ENCODE results near the gene TGM6.

Gene TGM6

GRCh38 chr20:2380601-2381000, at the start of gene TGM6:
Gene TGM6 (plus strand): TSS chr20:2380901. CDS start chr20:2380969, 68 bp downstream.
- no peak for DNase-seq

- no peak for DNase-seq
Measured at GRCh38 chr20:2331106-2331505, 49.6 kb upstream of the TGM6 start.

- no peak for DNase-seq
Measured at GRCh38 chr20:2331901-2332565, 48.7 kb upstream of the TGM6 start.

- DNase-seq: no peak
Measured at GRCh38 chr20:2332711-2333110, 48.0 kb upstream of the TGM6 start.

GRCh38 chr20:2333821-2334220, 46.9 kb upstream of the TGM6 start:
- DNase-seq: no peak

- no peak for DNase-seq
Measured at GRCh38 chr20:2335096-2335870, 45.4 kb upstream of the TGM6 start.

GRCh38 chr20:2336471-2336870, 44.2 kb upstream of the TGM6 start:
- no peak for DNase-seq

GRCh38 chr20:2337142-2337541, 43.6 kb upstream of the TGM6 start:
- no peak for DNase-seq

- DNase-seq: no peak
Measured at GRCh38 chr20:2338411-2339066, 42.2 kb upstream of the TGM6 start.

GRCh38 chr20:2340136-2340535, 40.6 kb upstream of the TGM6 start:
- no peak for DNase-seq

- no peak for DNase-seq
Measured at GRCh38 chr20:2340823-2341222, 39.9 kb upstream of the TGM6 start.

GRCh38 chr20:2341336-2341735, 39.4 kb upstream of the TGM6 start:
- DNase-seq: no peak

- no peak for DNase-seq
Measured at GRCh38 chr20:2342243-2342642, 38.5 kb upstream of the TGM6 start.

GRCh38 chr20:2346188-2346587, 34.5 kb upstream of the TGM6 start:
- no peak for DNase-seq

- no peak for DNase-seq
Measured at GRCh38 chr20:2348336-2348735, 32.4 kb upstream of the TGM6 start.

- no peak for DNase-seq
Measured at GRCh38 chr20:2349801-2350200, 30.9 kb upstream of the TGM6 start.

GRCh38 chr20:2350606-2351005, 30.1 kb upstream of the TGM6 start:
- DNase-seq: no peak

- DNase-seq: no peak
Measured at GRCh38 chr20:2353231-2353630, 27.5 kb upstream of the TGM6 start.

GRCh38 chr20:2357114-2357513, 23.6 kb upstream of the TGM6 start:
- DNase-seq: no peak

GRCh38 chr20:2358006-2358405, 22.7 kb upstream of the TGM6 start:
- no peak for DNase-seq

GRCh38 chr20:2361035-2361593, 19.6 kb upstream of the TGM6 start:
- DNase-seq: no peak

GRCh38 chr20:2363187-2363586, 17.5 kb upstream of the TGM6 start:
- DNase-seq: no peak

GRCh38 chr20:2363587-2363986, 17.1 kb upstream of the TGM6 start:
- no peak for DNase-seq

- DNase-seq: no peak
Measured at GRCh38 chr20:2364044-2364443, 16.7 kb upstream of the TGM6 start.
